NCI-H146 treated with DMSO at 0.1 percent for 48 hours (cell line): ENCODE data around the gene PTPRG.

ENCODE experiments used
- DNase-seq: peaks from one replicate; lab custom pipeline; 2025; ENCODE audit not compliant: unreplicated experiment; lab: John Stamatoyannopoulos, UW

Gene PTPRG

GRCh38 chr3:61979638-61980037 is 418.3 kb downstream of the PTPRG start:
- DNase-seq: no peak

- no peak for DNase-seq
Measured at GRCh38 chr3:61980041-61980440, 418.7 kb downstream of the PTPRG start.

GRCh38 chr3:61981060-61981459 is 419.7 kb downstream of the PTPRG start:
- no peak for DNase-seq

GRCh38 chr3:61983479-61983878 is 422.1 kb downstream of the PTPRG start:
- DNase-seq: no peak

- no peak for DNase-seq
Measured at GRCh38 chr3:61985020-61985419, 423.6 kb downstream of the PTPRG start.

GRCh38 chr3:61986473-61986872 is 425.1 kb downstream of the PTPRG start:
- DNase-seq: no peak

GRCh38 chr3:61989681-61990080 is 428.3 kb downstream of the PTPRG start:
- DNase-seq: no peak

GRCh38 chr3:61990327-61991027 is 429.1 kb downstream of the PTPRG start:
- no peak for DNase-seq

GRCh38 chr3:61991706-61992105 is 430.3 kb downstream of the PTPRG start:
- no peak for DNase-seq

GRCh38 chr3:61996366-61996765 is 435.0 kb downstream of the PTPRG start:
- DNase-seq: no peak

- no peak for DNase-seq
Measured at GRCh38 chr3:61997101-61997500, 435.7 kb downstream of the PTPRG start.

- no peak for DNase-seq
Measured at GRCh38 chr3:62003835-62004234, 442.5 kb downstream of the PTPRG start.

GRCh38 chr3:62007036-62007435 is 445.7 kb downstream of the PTPRG start:
- DNase-seq: no peak

GRCh38 chr3:62010989-62011388 is 449.6 kb downstream of the PTPRG start:
- DNase-seq: no peak

GRCh38 chr3:62011666-62012065 is 450.3 kb downstream of the PTPRG start:
- no peak for DNase-seq

- no peak for DNase-seq
Measured at GRCh38 chr3:62013951-62014350, 452.6 kb downstream of the PTPRG start.

- DNase-seq: no peak
Measured at GRCh38 chr3:62015111-62015510, 453.7 kb downstream of the PTPRG start.

- DNase-seq: no peak
Measured at GRCh38 chr3:62019906-62020305, 458.5 kb downstream of the PTPRG start.

GRCh38 chr3:62020706-62021105 is 459.3 kb downstream of the PTPRG start:
- no peak for DNase-seq

GRCh38 chr3:62022312-62022711 is 460.9 kb downstream of the PTPRG start:
- DNase-seq: no peak

GRCh38 chr3:62024882-62025281 is 463.5 kb downstream of the PTPRG start:
- DNase-seq: no peak

GRCh38 chr3:62025913-62026312 is 464.5 kb downstream of the PTPRG start:
- DNase-seq: no peak

- no peak for DNase-seq
Measured at GRCh38 chr3:62027241-62027640, 465.9 kb downstream of the PTPRG start.
